Kidney epithelial cell (primary cell): ENCODE data around the gene GGCT. TPM values are rescaled to one million over a fixed set of nuclear protein-coding genes. Genes with fewer than 3 reads are reported as not detected.

Experiments used
- DNase-seq: peaks from one replicate; pipeline ENCODE4 v3.0.0-alpha.2; 2010; ENCODE audit warnings: low read depth
- H3K27me3 ChIP-seq: 2 replicates; pipeline ENCODE4 v1.6.0; 2011; ENCODE audit warnings: low read length; ENCODE audit not compliant: control insufficient read depth, insufficient read depth
- H3K36me3 ChIP-seq: 2 replicates; pipeline ENCODE4 v1.5.1; 2011; ENCODE audit warnings: low read length; ENCODE audit not compliant: control insufficient read depth, insufficient read depth
- H3K4me3 ChIP-seq: 2 replicates; pipeline ENCODE4 v1.5.1; 2011; ENCODE audit warnings: low read depth, mild to moderate bottlenecking, control low read depth, low read length
- CTCF ChIP-seq: IDR thresholded peaks from 2 replicates; pipeline ENCODE4 v1.5.1; 2011; ENCODE audit warnings: mild to moderate bottlenecking, moderate library complexity, low read length, control low read depth, inconsistent platforms; ENCODE audit not compliant: insufficient read depth, poor library complexity, severe bottlenecking
- total RNA-seq: library from RNA; depleted of rRNA; stranded (reverse); fragments of >200 nt; gene quantifications from 2 replicates; pipeline ENCODE4 v1.2.3, GENCODE V29; 2015

Gene GGCT
- total RNA-seq, 1 donor from 2014 or later, result 37.8 TPM

GRCh38 chr7:30514776-30515175 lies 10.1 kb upstream of the GGCT start:
- no peaks in the 10 kb centered on the region for H3K27me3 ChIP-seq
- DNase-seq, result no peak
- TF ChIP-seq CTCF, result no peak
- no peaks in the 10 kb centered on the region for H3K36me3 ChIP-seq
- no peak overlapping the region for H3K4me3 ChIP-seq

- TF ChIP-seq CTCF, result no peak
- Histone ChIP-seq H3K36me3 (no peaks in the 10 kb centered on the region), H3K4me3 (no peak overlapping the region), H3K27me3 (no peaks in the 10 kb centered on the region)
- no peak for DNase-seq
Measured at GRCh38 chr7:30514177-30514576, 9.5 kb upstream of the GGCT start.

GRCh38 chr7:30513762-30514161 lies 9.1 kb upstream of the GGCT start:
- Histone ChIP-seq H3K27me3 (no peaks in the 10 kb centered on the region), H3K4me3 (no peak overlapping the region), H3K36me3 (no peaks in the 10 kb centered on the region)
- TF ChIP-seq CTCF, result no peak
- DNase-seq, result no peak

GRCh38 chr7:30511973-30512662 lies 7.5 kb upstream of the GGCT start:
- TF ChIP-seq CTCF, result no peak
- Histone ChIP-seq H3K4me3 (no peak overlapping the region), H3K27me3 (no peaks in the 10 kb centered on the region), H3K36me3 (no peaks in the 10 kb centered on the region)
- no peak for DNase-seq

- TF ChIP-seq CTCF, result no peak
- no peaks in the 10 kb centered on the region for H3K36me3 ChIP-seq
- no peaks in the 10 kb centered on the region for H3K27me3 ChIP-seq
- DNase-seq, result no peak
- no peak overlapping the region for H3K4me3 ChIP-seq
Measured at GRCh38 chr7:30511494-30511893, 6.9 kb upstream of the GGCT start.
